ENCODE data around the gene ARAP1. TPM values are rescaled to one million over a fixed set of nuclear protein-coding genes. Genes with fewer than 3 reads are reported as not detected.

Gene ARAP1
- polyA plus RNA-seq, 1 donor (not counting 4 experiments of a cell fraction or from before 2014, with no cell fraction given), result 32.8 TPM

DNA sequence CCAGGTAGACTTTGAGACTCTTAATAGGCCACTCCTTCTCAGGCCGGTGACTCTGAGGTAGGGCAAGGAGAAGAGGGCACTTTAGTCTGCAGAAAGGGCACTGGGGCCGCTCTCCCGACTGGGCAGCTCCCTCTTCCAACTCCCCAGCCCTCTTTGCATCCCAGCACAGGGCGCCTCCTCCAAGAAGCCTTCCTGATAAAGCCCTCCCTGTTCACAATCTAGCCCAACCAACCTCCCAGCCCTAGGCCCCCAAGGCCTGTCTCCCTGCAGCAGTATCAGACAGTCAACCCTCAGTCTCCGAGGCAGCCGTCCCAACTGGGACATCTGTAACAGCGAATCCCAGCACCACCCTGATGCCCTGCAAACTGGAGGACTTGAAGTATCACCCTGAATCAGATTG is 63.7 kb downstream of the ARAP1 start:
- Histone ChIP-seq H3K9me3 (ENCODE audit: control insufficient read depth, low read depth, low read length) (no peaks in the 10 kb centered on the region), H3K79me2 (ENCODE audit: control insufficient read depth, insufficient read depth, low read length) (no peaks in the 10 kb centered on the region), H2AFZ (ENCODE audit: control insufficient read depth, low read length) (no peak overlapping the region), H3K9me1 (ENCODE audit: control insufficient read depth, extremely low read depth, insufficient read depth, low read length) (no peaks in the 10 kb centered on the region), H3K9ac (ENCODE audit: control insufficient read depth, extremely low read depth, insufficient read depth, low read length) (no peak overlapping the region), H3K4me1 (ENCODE audit: control insufficient read depth, extremely low read depth, insufficient read depth, low read length) (no peaks in the 10 kb centered on the region), H3K27ac (ENCODE audit: control insufficient read depth, insufficient read depth, low read length) (no peak overlapping the region), H4K20me1 (ENCODE audit: control insufficient read depth, extremely low read depth, insufficient read depth, low read length) (peaks cover 5% of the 10 kb centered on the region), H3K4me2 (ENCODE audit: control insufficient read depth, extremely low read depth, insufficient read depth, low read depth, low read length) (no peak overlapping the region), H3K36me3 (ENCODE audit: control insufficient read depth in 2 of 2, extremely low read depth in 1 of 2, insufficient read depth in 2 of 2, low read length in 2 of 2) (peaks cover 32 to 37% of the 10 kb centered on the region in 2 experiments), H3K27me3 (ENCODE audit: control insufficient read depth, extremely low read depth, insufficient read depth, low read length) (no peaks in the 10 kb centered on the region), H3K4me3 (ENCODE audit: control insufficient read depth in 2 of 3, extremely low read depth in 1 of 3, insufficient read depth in 2 of 3, low read depth in 1 of 3, low read length in 3 of 3) (no peak overlapping the region)
- dilution Hi-C loops (cut with MboI; ENCODE audit: extremely low pct_ligation_motif_present, low sequenced_read_pairs), result no loop called here
- FAIRE-seq (no peak), DNase-seq (ENCODE audit: low read depth, low spot score) (no peak)
- TF ChIP-seq, protein P1, sequence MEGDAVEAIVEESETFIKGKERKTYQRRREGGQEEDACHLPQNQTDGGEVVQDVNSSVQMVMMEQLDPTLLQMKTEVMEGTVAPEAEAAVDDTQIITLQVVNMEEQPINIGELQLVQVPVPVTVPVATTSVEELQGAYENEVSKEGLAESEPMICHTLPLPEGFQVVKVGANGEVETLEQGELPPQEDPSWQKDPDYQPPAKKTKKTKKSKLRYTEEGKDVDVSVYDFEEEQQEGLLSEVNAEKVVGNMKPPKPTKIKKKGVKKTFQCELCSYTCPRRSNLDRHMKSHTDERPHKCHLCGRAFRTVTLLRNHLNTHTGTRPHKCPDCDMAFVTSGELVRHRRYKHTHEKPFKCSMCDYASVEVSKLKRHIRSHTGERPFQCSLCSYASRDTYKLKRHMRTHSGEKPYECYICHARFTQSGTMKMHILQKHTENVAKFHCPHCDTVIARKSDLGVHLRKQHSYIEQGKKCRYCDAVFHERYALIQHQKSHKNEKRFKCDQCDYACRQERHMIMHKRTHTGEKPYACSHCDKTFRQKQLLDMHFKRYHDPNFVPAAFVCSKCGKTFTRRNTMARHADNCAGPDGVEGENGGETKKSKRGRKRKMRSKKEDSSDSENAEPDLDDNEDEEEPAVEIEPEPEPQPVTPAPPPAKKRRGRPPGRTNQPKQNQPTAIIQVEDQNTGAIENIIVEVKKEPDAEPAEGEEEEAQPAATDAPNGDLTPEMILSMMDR (optimal IDR thresholded peaks at IDR 0.05 in 1 of 3, IDR thresholded peaks at IDR 0.05 in 1 of 3, conservative IDR thresholded peaks at IDR 0.05 in 1 of 3; ENCODE audit: extremely low read depth in 1 of 3, insufficient read depth in 2 of 3, low read length in 3 of 3), result no peak
- TF ChIP-seq EZH2 (IDR thresholded peaks at IDR 0.05; ENCODE audit: low read length), result no peak

DNA sequence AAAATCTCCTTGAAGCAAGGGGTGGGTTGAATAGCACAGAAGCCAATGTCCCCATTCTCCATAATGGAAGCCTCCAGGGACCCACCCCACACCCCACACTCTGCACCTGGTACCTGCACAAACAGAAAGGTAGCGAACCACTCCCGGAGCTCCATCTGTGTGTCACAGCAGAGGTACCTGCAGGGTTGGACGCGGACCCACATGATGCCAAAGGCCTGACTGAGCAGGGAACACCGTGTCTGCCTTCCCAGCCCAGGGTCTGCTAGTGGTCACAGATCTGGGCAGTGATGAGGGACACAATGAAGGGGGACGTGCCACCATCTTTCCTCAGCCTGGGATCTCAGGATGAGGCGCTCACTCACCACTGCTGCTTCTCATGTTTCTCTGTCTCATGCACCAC is 64.9 kb downstream of the ARAP1 start:
- TF ChIP-seq, protein P1 (optimal IDR thresholded peaks at IDR 0.05 in 1 of 3, IDR thresholded peaks at IDR 0.05 in 1 of 3, conservative IDR thresholded peaks at IDR 0.05 in 1 of 3; ENCODE audit: extremely low read depth in 1 of 3, insufficient read depth in 2 of 3, low read length in 3 of 3), result no peak
- no peak for TF ChIP-seq EZH2 (IDR thresholded peaks at IDR 0.05; ENCODE audit: low read length)
- no peaks in the 10 kb centered on the region for H3K4me1 ChIP-seq (ENCODE audit: control insufficient read depth, extremely low read depth, insufficient read depth, low read length)
- H3K79me2 ChIP-seq (ENCODE audit: control insufficient read depth, insufficient read depth, low read length), result no peaks in the 10 kb centered on the region
- H3K27ac ChIP-seq (ENCODE audit: control insufficient read depth, insufficient read depth, low read length), result no peak overlapping the region
- no peak overlapping the region for H3K4me3 ChIP-seq (ENCODE audit: control insufficient read depth in 2 of 3, extremely low read depth in 1 of 3, insufficient read depth in 2 of 3, low read depth in 1 of 3, low read length in 3 of 3)
- H3K36me3 ChIP-seq (ENCODE audit: control insufficient read depth in 2 of 2, extremely low read depth in 1 of 2, insufficient read depth in 2 of 2, low read length in 2 of 2), result peaks cover 26 to 30% of the 10 kb centered on the region in 2 experiments
- H3K27me3 ChIP-seq (ENCODE audit: control insufficient read depth, extremely low read depth, insufficient read depth, low read length), result no peaks in the 10 kb centered on the region
- H3K9ac ChIP-seq (ENCODE audit: control insufficient read depth, extremely low read depth, insufficient read depth, low read length), result no peak overlapping the region
- dilution Hi-C loops (cut with MboI; ENCODE audit: extremely low pct_ligation_motif_present, low sequenced_read_pairs), result no loop called here
- H3K9me1 ChIP-seq (ENCODE audit: control insufficient read depth, extremely low read depth, insufficient read depth, low read length), result no peaks in the 10 kb centered on the region
- no peak overlapping the region for H2AFZ ChIP-seq (ENCODE audit: control insufficient read depth, low read length)
- peaks cover 5% of the 10 kb centered on the region for H4K20me1 ChIP-seq (ENCODE audit: control insufficient read depth, extremely low read depth, insufficient read depth, low read length)
- no peak for DNase-seq (ENCODE audit: low read depth, low spot score)
- H3K4me2 ChIP-seq (ENCODE audit: control insufficient read depth, extremely low read depth, insufficient read depth, low read depth, low read length), result no peak overlapping the region
- no peaks in the 10 kb centered on the region for H3K9me3 ChIP-seq (ENCODE audit: control insufficient read depth, low read depth, low read length)
- FAIRE-seq, result no peak
